22Rv1 (cell line): ENCODE results near the gene CHST8.

Source experiments
- CTCF ChIP-seq: fragments of 450-650 bp; IDR thresholded peaks from 2 replicates; pipeline ENCODE4 v1.5.1; 2017; ENCODE audit warnings: mild to moderate bottlenecking
- ZFX ChIP-seq: fragments of 450-650 bp; IDR thresholded peaks from 2 replicates; pipeline ENCODE4 v1.6.1; 2017; ENCODE audit warnings: antibody characterized with exemption, borderline replicate concordance

GRCh38 chr19:33629826-33630375, 8.1 kb downstream of the CHST8 start:
- TF ChIP-seq CTCF, result no peak
- TF ChIP-seq ZFX, result no peak
